ENCODE results near the gene DDX11.
"Not testable (repeated sequence)": the region's sequence is repeated elsewhere in the genome, so short reads cannot be mapped to it uniquely, and the experiment has no call there.

Gene DDX11

GRCh38 chr12:31100503-31101208 is 27.0 kb downstream of the DDX11 start:
- peak; percentile 29 for DNase-seq

- not testable (repeated sequence) for DNase-seq
Observed at GRCh38 chr12:31102125-31102524, 28.5 kb downstream of the DDX11 start.

- not testable (repeated sequence) for DNase-seq
Observed at GRCh38 chr12:31102596-31102995, 28.9 kb downstream of the DDX11 start.

- DNase-seq, result not testable (repeated sequence)
Observed at GRCh38 chr12:31103561-31103975, 29.9 kb downstream of the DDX11 start.

GRCh38 chr12:31104220-31104619 is 30.6 kb downstream of the DDX11 start:
- DNase-seq, result not testable (repeated sequence)

GRCh38 chr12:31104773-31105172 is 31.1 kb downstream of the DDX11 start:
- DNase-seq, result not testable (repeated sequence)

GRCh38 chr12:31105668-31106067 is 32.0 kb downstream of the DDX11 start:
- no peak for DNase-seq

GRCh38 chr12:31106101-31106803 is 32.6 kb downstream of the DDX11 start:
- DNase-seq, result peak; percentile 12

- not testable (repeated sequence) for DNase-seq
Observed at GRCh38 chr12:31109773-31110172, 36.1 kb downstream of the DDX11 start.

- DNase-seq, result not testable (repeated sequence)
Observed at GRCh38 chr12:31110263-31110662, 36.6 kb downstream of the DDX11 start.

- DNase-seq, result not testable (repeated sequence)
Observed at GRCh38 chr12:31115092-31115601, 41.5 kb downstream of the DDX11 start.

GRCh38 chr12:31116846-31117202 is 43.2 kb downstream of the DDX11 start:
- DNase-seq, result not testable (repeated sequence)

GRCh38 chr12:31117203-31118011 is 43.7 kb downstream of the DDX11 start:
- peak; percentile 57 for DNase-seq

GRCh38 chr12:31118347-31119191 is 44.9 kb downstream of the DDX11 start:
- DNase-seq, result no peak

- DNase-seq, result no peak
Observed at GRCh38 chr12:31119192-31119802, 45.6 kb downstream of the DDX11 start.

GRCh38 chr12:31119803-31120211 is 46.1 kb downstream of the DDX11 start:
- DNase-seq, result no peak

GRCh38 chr12:31120392-31121008 is 46.8 kb downstream of the DDX11 start:
- no peak for DNase-seq

GRCh38 chr12:31121022-31121728 is 47.5 kb downstream of the DDX11 start:
- DNase-seq, result not testable (repeated sequence)

- DNase-seq, result no peak
Observed at GRCh38 chr12:31122481-31122880, 48.8 kb downstream of the DDX11 start.

GRCh38 chr12:31124158-31124557 is 50.5 kb downstream of the DDX11 start:
- not testable (repeated sequence) for DNase-seq

GRCh38 chr12:31125171-31125570 is 51.5 kb downstream of the DDX11 start:
- DNase-seq, result not testable (repeated sequence)

Data from RPMI8226 (cell line).